Left lung (tissue), 10 donors: ENCODE results near the gene MYBPC3. TPM values are rescaled to one million over a fixed set of nuclear protein-coding genes. Genes with fewer than 3 reads are reported as not detected.
"Not testable (repeated sequence)": the region's sequence is repeated elsewhere in the genome, so short reads cannot be mapped to it uniquely, and the experiment has no call there.

Source experiments
- ATAC-seq: fragments of 200-7000 bp; cut with Tn5 transposase; one replicate; pipeline ENCODE4 v1.9.1; 2020; ENCODE audit warnings: moderate library complexity
- DNase-seq, 4 donors: peaks; one replicate each; pipeline ENCODE4 v3.0.0-alpha.2; 2013 to 2020
- H3K27ac ChIP-seq, 2 donors: fragments of 200-600 bp; sonication (generic) in 1 of 2; one replicate each; pipeline versions ENCODE4 v1.5.0 to v1.8.0; 2020 to 2021
- H3K27me3 ChIP-seq, 2 donors: fragments of 200-600 bp; sonication (generic) in 1 of 2; one replicate each; pipeline versions ENCODE4 v1.5.0 to v1.8.0; 2020 to 2021
- H3K36me3 ChIP-seq, 2 donors: fragments of 200-600 bp; sonication (generic) in 1 of 2; one replicate each; pipeline versions ENCODE4 v1.5.0 to v1.8.0; 2020 to 2021
- H3K4me1 ChIP-seq, 2 donors: fragments of 200-600 bp; one replicate each; pipeline ENCODE4 v1.8.0; 2021
- H3K4me3 ChIP-seq, 2 donors: fragments of 200-600 bp; sonication (generic) in 1 of 2; one replicate each; pipeline versions ENCODE4 v1.5.0 to v1.8.0; 2020 to 2021; ENCODE audit warnings: mild to moderate bottlenecking in 1 of 2
- H3K9me3 ChIP-seq, 2 donors: fragments of 200-600 bp; sonication (generic) in 1 of 2; one replicate each; pipeline versions ENCODE4 v1.5.0 to v1.8.0; 2020 to 2021
- intact Hi-C, 2 donors: fragments of 100-400 bp; cut with DNase I; formaldehyde crosslinking; loops; one replicate each; pipeline versions ENCODE4 v1.11.2 to v1.14.2; 2022
- polyA plus RNA-seq, 6 donors: library from polyadenylated mRNA; unstranded; fragments of 120-200 nt; gene quantifications; one replicate each; pipeline ENCODE4 v1.2.1, GENCODE V29; 2013; ENCODE audit not compliant: insufficient read length in 6 of 6
- total RNA-seq, 2 donors: library from RNA; stranded (reverse); fragmentation: NEBNext Ultra II Directional; extraction: Animal tissue kit (Norgen Biotek cat#: 25700); gene quantifications; one replicate each; pipeline ENCODE4 v1.2.1, GENCODE V29; 2021
- TF ChIP-seq, protein P1 (sequence below), 2 donors: fragments of 200-600 bp; sonication (generic) in 1 of 2; IDR thresholded peaks; one replicate each; pipeline versions ENCODE4 v1.5.0 to v1.8.0; 2021; ENCODE audit warnings: antibody characterized with exemption in 2 of 2
- donor health status: DM: no; HTN: yes; CAD: no.
- donor health status: DM: no; HTN: no; CAD: no.

MYBPC3 gene
- total and polyA plus RNA-seq, 8 donors: 0.06 to 2.0 (median 0.25) TPM; not detected in 3

DNA sequence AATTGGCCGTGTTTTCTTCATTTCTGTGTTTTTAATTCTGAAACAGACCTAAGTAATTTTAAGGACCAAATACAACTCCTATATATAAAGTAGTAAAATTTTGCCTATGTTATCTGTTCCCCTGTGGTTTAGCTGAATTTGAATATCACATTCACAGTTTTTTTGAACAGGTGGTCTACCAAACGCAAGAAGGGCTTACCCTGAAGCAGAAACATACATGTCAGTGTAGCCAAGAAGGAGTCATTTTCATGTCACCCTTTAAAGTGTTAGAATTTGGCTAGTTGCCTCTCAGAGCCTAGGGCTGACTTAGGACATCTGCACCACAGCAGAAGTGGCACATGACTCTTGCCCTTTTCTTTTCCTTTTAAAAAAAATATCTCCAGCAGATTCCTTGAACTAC lies 34.3 kb downstream of the MYBPC3 start:
- no peaks in the 10 kb centered on the region for H3K27me3 ChIP-seq
- no peak overlapping the region for H3K27ac ChIP-seq
- no peak for DNase-seq
- TF ChIP-seq, protein P1, sequence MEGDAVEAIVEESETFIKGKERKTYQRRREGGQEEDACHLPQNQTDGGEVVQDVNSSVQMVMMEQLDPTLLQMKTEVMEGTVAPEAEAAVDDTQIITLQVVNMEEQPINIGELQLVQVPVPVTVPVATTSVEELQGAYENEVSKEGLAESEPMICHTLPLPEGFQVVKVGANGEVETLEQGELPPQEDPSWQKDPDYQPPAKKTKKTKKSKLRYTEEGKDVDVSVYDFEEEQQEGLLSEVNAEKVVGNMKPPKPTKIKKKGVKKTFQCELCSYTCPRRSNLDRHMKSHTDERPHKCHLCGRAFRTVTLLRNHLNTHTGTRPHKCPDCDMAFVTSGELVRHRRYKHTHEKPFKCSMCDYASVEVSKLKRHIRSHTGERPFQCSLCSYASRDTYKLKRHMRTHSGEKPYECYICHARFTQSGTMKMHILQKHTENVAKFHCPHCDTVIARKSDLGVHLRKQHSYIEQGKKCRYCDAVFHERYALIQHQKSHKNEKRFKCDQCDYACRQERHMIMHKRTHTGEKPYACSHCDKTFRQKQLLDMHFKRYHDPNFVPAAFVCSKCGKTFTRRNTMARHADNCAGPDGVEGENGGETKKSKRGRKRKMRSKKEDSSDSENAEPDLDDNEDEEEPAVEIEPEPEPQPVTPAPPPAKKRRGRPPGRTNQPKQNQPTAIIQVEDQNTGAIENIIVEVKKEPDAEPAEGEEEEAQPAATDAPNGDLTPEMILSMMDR (IDR thresholded peaks at IDR 0.05): no peak
- peaks cover 0 to 70% of the 10 kb centered on the region in 2 donors for H3K36me3 ChIP-seq
- ATAC-seq: no peak
- intact Hi-C loops: no loop called here
- H3K4me1 ChIP-seq: no peaks in the 10 kb centered on the region
- H3K4me3 ChIP-seq: no peak overlapping the region
- no peaks in the 10 kb centered on the region for H3K9me3 ChIP-seq

DNA sequence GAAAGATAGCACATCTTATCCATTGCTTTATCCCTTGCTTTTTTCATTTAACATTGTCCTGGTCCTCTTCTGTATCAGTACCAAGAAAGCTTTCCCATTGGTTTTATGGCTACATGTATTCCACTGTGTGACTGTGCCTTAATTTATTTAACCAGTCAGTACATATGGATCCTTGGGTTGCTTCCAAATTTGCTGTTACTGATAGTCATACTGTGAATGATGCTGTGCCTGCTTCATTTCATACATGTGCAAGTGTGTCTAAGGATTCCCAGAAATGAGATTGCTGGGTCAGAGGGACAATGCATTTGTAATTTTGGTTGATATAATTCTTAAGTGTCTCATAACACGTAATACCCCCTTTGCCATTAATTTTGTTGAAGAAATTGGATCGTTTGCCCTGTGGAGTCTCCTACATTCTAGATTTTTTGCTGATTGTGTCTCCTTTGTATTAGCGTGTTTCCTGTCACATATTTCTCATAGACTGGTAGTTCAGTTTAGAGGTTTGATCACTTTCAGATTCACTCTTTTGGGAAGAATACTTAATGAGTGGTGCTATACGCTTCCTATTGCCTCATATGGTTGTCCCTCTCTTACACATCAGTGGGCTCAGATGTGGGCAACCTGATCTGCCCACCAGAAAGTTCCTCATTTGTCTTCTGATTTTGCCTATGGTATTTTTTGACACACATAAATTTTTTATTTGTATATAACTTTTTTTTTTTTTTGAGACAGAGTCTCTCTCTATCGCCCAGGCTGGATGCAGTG lies 35.3 kb downstream of the MYBPC3 start:
- intact Hi-C loops: no loop called here
- Histone ChIP-seq H3K4me1 (no peaks in the 10 kb centered on the region), H3K9me3 (no peaks in the 10 kb centered on the region), H3K27me3 (no peaks in the 10 kb centered on the region), H3K36me3 (peaks cover 0 to 79% of the 10 kb centered on the region in 2 donors), H3K27ac (no peak overlapping the region), H3K4me3 (no peak overlapping the region)
- TF ChIP-seq, protein P1 (IDR thresholded peaks at IDR 0.05): no peak
- DNase-seq (no peak), ATAC-seq (no peak)

DNA sequence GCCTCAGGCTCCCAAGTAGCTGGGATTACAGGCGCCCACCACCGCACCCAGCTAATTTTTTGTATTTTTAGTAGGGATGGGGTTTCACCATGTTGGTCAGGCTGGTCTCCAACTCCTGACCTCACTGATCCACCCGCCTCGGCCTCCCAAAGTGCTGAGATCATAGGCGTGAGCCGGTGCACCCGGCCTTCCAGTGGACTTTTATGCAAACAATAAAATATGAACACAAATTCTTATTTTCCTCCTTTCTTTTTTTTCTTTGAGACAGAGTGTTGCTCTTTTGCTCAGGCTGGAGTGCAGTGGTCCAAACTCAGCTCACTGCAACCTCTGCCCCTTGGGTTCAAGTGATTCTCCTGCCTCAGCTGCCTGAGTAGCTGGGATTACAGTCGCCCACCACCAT lies 36.0 kb downstream of the MYBPC3 start:
- ATAC-seq, H3K27ac ChIP-seq, H3K4me1 ChIP-seq, H3K27me3 ChIP-seq, H3K9me3 ChIP-seq, DNase-seq, intact Hi-C loops, H3K4me3 ChIP-seq: not testable (repeated sequence)
- peaks cover 0 to 87% of the 10 kb centered on the region in 2 donors for H3K36me3 ChIP-seq

DNA sequence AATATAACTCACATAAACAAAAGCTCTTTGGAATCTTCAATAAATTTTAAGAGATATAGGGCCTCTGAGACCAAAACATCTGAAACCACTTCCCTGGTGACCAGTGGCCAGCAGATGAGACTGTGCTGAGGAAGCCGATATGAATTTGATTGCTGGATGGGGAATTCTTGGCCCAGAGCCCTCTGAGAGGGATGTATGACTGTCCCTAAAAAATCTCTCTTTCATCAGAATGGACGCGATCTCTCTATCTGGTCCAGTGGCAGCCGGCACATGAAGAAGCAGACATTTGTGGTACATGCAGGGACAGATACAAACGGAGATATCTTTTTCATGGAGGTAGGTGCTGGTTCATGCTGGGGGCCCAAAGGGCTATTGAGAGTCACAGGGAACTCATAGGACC lies 37.5 kb downstream of the MYBPC3 start:
- Histone ChIP-seq H3K27me3 (no peaks in the 10 kb centered on the region), H3K9me3 (no peaks in the 10 kb centered on the region), H3K27ac (no peak overlapping the region), H3K4me1 (no peaks in the 10 kb centered on the region), H3K36me3 (peaks cover 0 to 97% of the 10 kb centered on the region in 2 donors), H3K4me3 (no peak overlapping the region)
- DNase-seq (no peak), ATAC-seq (no peak)
- TF ChIP-seq, protein P1 (IDR thresholded peaks at IDR 0.05): no peak
- intact Hi-C loops: no loop called here

DNA sequence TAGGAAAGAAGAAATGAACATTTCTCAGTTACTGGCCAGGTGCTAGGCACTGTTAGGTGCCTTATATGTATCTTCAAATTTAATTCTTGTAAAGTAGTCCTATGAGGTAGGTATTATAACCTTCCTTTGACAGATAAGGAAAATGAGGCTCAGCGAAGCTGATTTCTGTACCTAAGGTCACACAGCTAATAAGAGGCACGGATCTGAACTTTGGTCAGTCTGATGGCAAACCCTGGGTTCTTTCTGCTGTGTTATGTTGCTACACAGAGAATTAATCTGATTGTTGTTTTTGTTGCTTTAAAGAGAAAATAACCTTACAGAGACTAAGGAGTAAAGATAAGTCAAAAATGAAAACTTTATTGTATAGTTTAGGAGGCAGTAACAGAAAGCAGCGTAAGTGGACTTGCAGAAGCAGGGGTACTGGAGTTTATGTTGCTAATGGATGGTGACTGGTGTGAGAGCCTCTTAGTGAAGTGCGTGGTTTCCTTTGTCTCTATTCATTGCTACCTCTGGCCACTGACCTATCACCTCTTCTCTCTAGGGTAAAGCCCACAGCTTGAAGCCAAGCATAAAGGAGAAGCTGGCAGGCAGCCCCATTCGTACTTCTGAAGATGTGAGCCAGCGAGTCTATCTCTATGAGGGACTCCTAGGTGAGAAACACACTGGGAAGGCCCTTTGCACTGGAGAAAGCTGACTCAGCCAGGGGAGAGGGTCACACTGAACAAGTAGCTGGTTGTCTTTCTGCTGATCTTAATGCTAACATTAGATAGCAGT lies 44.3 kb downstream of the MYBPC3 start:
- Histone ChIP-seq H3K27ac (no peak overlapping the region), H3K27me3 (no peaks in the 10 kb centered on the region), H3K36me3 (peaks cover 0 to 100% of the 10 kb centered on the region in 2 donors), H3K4me1 (no peaks in the 10 kb centered on the region), H3K9me3 (peaks cover 0 to 2% of the 10 kb centered on the region in 2 donors), H3K4me3 (no peak overlapping the region)
- TF ChIP-seq, protein P1 (IDR thresholded peaks at IDR 0.05): no peak
- no peak for DNase-seq
- ATAC-seq: no peak
- intact Hi-C loops: no loop called here
